Heart right ventricle (tissue), 16 donors: ENCODE measurements around the gene PLCB3. TPM values are rescaled to one million over a fixed set of nuclear protein-coding genes. Genes with fewer than 3 reads are reported as not detected.

Experiments used
- ATAC-seq, 8 donors: fragments of 200-7000 bp; cut with Tn5 transposase; one replicate each; pipeline ENCODE4 v1.9.1; 2020; ENCODE audit warnings: mild to moderate bottlenecking in 8 of 8, moderate library complexity in 8 of 8, moderate number of reproducible peaks in 1 of 8
- DNase-seq, 2 donors: peaks; one replicate each; pipeline ENCODE4 v3.0.0-alpha.2; 2020
- H3K27ac ChIP-seq, 10 donors: fragments of 200-600 bp; sonication (generic) in 2 of 10; one replicate each; pipeline versions ENCODE4 v1.5.0 to v1.8.0; 2020 to 2022; ENCODE audit warnings: mild to moderate bottlenecking in 3 of 10
- H3K27me3 ChIP-seq, 7 donors: fragments of 200-600 bp; one replicate each; pipeline ENCODE4 v1.8.0; 2021 to 2022; ENCODE audit warnings: mild to moderate bottlenecking in 2 of 7
- H3K36me3 ChIP-seq, 9 donors: fragments of 200-600 bp; sonication (generic) in 1 of 9; one replicate each; pipeline versions ENCODE4 v1.5.0 to v1.8.0; 2020 to 2022; ENCODE audit warnings: mild to moderate bottlenecking in 2 of 9
- H3K4me1 ChIP-seq, 9 donors: fragments of 200-600 bp; sonication (generic) in 1 of 9; one replicate each; pipeline versions ENCODE4 v1.5.0 to v1.8.0; 2020 to 2022; ENCODE audit warnings: mild to moderate bottlenecking in 4 of 9
- H3K4me3 ChIP-seq, 10 donors: fragments of 200-600 bp; sonication (generic) in 2 of 10; one replicate each; pipeline versions ENCODE4 v1.5.0 to v1.8.0; 2020 to 2022; ENCODE audit warnings: mild to moderate bottlenecking in 7 of 10, moderate library complexity in 2 of 10
- H3K9me3 ChIP-seq, 11 donors: fragments of 200-600 bp in 10 of 11; sonication (generic) in 2 of 11; one replicate each; pipeline versions ENCODE4 v1.5.0 to v1.8.0; 2013 to 2022; ENCODE audit warnings: mild to moderate bottlenecking in 2 of 11, control low read depth in 1 of 11, moderate library complexity in 1 of 11
- WGBS, 2 donors: extraction: QIAGEN DNeasy Blood & Tissue Kit; methylation state at CpG; one replicate each; pipeline ENCODE4 v1.1.7; 2013; ENCODE audit warnings: inconsistent platforms in 1 of 2; 5-methylcytosine and 5-hydroxymethylcytosine counted together
- intact Hi-C, 10 donors: fragments of 100-400 bp; cut with DNase I; formaldehyde crosslinking; loops; one replicate each; pipeline versions ENCODE4 v1.11.1 to v1.14.2; 2022
- polyA plus RNA-seq, 2 donors: library from polyadenylated mRNA; stranded (reverse); fragments of 200-250 nt; gene quantifications; one replicate each; pipeline ENCODE4 v1.2.3, GENCODE V29; 2013
- total RNA-seq, 10 donors: library from RNA; stranded (reverse); fragmentation: NEBNext Ultra II Directional in 3 of 10; extraction: Animal tissue kit (Norgen Biotek cat#: 25700) in 3 of 10; gene quantifications; one replicate each; pipeline versions ENCODE4 v1.2.1 to v1.2.4, GENCODE V29; 2021 to 2023
- TF ChIP-seq, protein P1 (sequence below), 9 donors: fragments of 200-600 bp; sonication (generic) in 2 of 9; IDR thresholded peaks; one replicate each; pipeline versions ENCODE4 v1.5.0 to v1.8.0; 2021 to 2022; ENCODE audit warnings: antibody characterized with exemption in 9 of 9, mild to moderate bottlenecking in 5 of 9, moderate library complexity in 1 of 9
- donor health status: Arrhythmogenic right ventricular cardiomyopathy.
- donor health status: ischemic (EF 13 %, LVEDD 7.1; RV severe dilation, severe dysfunction).
- donor health status: healthy with polysubstance abuse.
- donor health status: DM: no; HTN: yes; CAD: no.
- donor health status: DM: no; HTN: no; CAD: no.
- donor health status: ischemic (EF 25% LVEDD 6.9; RV normal size, moderate dysfunction).
- donor health status: ischemic (EF 25% LVEDD 5.7; RV mildly dilated, moderate dysfunction).
- donor health status: healthy.
- donor health status: DM: yes; HTN: yes; CAD: no.
- donor health status: Ischemic cardiomyopathy.
- donor health status: ischemic (EF 35%, LVEDD 5.7; RV mildly dilated, moderate dysfunction).
- donor health status: nonischemic (EF 11% LVEDD 7.7; RV severe dilation, severe dysfunction).
- donor health status: DM: yes; HTN: yes; CAD: no.
- donor health status: PGD.
- donor health status: ischemic (EF 29% LVEDD 5.4; RV normal size, mild dysfunction).
- donor health status: nonischemic (EF 23%, LVEDD 6.1; RV moderate dilation, normal function).

Gene PLCB3
- total and polyA plus RNA-seq, 12 donors, result 5.8 to 13.3 (median 8.9) TPM

- Histone ChIP-seq H3K4me1 (peaks cover 14 to 48% (median 31%) of the 10 kb centered on the region in 9 donors), H3K36me3 (peaks cover 0 to 30% (median 0%) of the 10 kb centered on the region in 9 donors), H3K27ac (peak overlapping the region; percentile 84 to 99 (median 95)), H3K27me3 (peaks cover 3 to 16% (median 13%) of the 10 kb centered on the region in 7 donors), H3K9me3 (no peaks in the 10 kb centered on the region), H3K4me3 (peak overlapping the region; percentile 39 to 91 (median 74))
- ATAC-seq, result peak in 3 of 8 donors; percentile 1 to 9 (median 1)
- no peak for DNase-seq
- TF ChIP-seq, protein P1, sequence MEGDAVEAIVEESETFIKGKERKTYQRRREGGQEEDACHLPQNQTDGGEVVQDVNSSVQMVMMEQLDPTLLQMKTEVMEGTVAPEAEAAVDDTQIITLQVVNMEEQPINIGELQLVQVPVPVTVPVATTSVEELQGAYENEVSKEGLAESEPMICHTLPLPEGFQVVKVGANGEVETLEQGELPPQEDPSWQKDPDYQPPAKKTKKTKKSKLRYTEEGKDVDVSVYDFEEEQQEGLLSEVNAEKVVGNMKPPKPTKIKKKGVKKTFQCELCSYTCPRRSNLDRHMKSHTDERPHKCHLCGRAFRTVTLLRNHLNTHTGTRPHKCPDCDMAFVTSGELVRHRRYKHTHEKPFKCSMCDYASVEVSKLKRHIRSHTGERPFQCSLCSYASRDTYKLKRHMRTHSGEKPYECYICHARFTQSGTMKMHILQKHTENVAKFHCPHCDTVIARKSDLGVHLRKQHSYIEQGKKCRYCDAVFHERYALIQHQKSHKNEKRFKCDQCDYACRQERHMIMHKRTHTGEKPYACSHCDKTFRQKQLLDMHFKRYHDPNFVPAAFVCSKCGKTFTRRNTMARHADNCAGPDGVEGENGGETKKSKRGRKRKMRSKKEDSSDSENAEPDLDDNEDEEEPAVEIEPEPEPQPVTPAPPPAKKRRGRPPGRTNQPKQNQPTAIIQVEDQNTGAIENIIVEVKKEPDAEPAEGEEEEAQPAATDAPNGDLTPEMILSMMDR (IDR thresholded peaks at IDR 0.05), result no peak
- WGBS, 2 donors, result 25 to 36% methylated on average over 29 to 40 of the region's 40 CpGs
- intact Hi-C loops, result loop anchor here in 5 of 10 donors (1.0 to 2.0 kb wide), 3 partner anchors 15 to 19 kb away; partner anchors contain the start of gene ESRRA (in 2 of the 5)
These were observed 34.8 kb downstream of the PLCB3 start for GRCh38 chr11:64285885-64286800.

DNA sequence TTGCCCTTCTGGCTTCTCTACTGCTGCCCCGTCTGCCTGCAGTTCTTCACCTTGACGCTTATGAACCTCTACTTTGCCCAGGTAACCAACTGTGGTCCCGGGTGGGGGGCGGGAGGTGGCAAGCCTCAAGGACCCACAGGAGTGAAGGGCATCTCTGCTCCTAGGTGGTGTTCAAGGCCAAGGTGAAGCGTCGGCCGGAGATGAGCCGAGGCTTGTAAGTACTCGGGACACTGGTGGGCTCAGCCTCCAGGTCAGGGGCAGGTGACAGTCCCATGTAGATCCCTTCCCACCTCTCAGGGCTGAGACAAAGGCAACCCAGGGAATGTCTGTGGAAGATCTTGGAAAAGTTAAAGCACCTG is 35.5 kb downstream of the PLCB3 start:
- peaks cover 9 to 22% (median 20%) of the 10 kb centered on the region in 7 donors for H3K27me3 ChIP-seq
- intact Hi-C loops, result no loop called here
- no peak overlapping the region for H3K4me3 ChIP-seq
- H3K36me3 ChIP-seq, result peaks cover 0 to 23% (median 0%) of the 10 kb centered on the region in 9 donors
- H3K9me3 ChIP-seq, result no peaks in the 10 kb centered on the region
- peaks cover 18 to 46% (median 34%) of the 10 kb centered on the region in 9 donors for H3K4me1 ChIP-seq
- TF ChIP-seq, protein P1 (IDR thresholded peaks at IDR 0.05), result no peak
- ATAC-seq (no peak), DNase-seq (no peak)
- H3K27ac ChIP-seq, result no peak overlapping the region
- WGBS, 2 donors, result 91 to 92% methylated on average over 9 of the region's 9 CpGs

GRCh38 chr11:64287676-64288352 is 36.5 kb downstream of the PLCB3 start:
- peaks cover 18 to 46% (median 39%) of the 10 kb centered on the region in 9 donors for H3K4me1 ChIP-seq
- no peaks in the 10 kb centered on the region for H3K9me3 ChIP-seq
- TF ChIP-seq, protein P1 (IDR thresholded peaks at IDR 0.05), result no peak
- peaks cover 0 to 13% (median 0%) of the 10 kb centered on the region in 9 donors for H3K36me3 ChIP-seq
- ATAC-seq (no peak), DNase-seq (no peak)
- 95 to 97% methylated on average over 33 of the region's 33 CpGs for WGBS, 2 donors
- no peak overlapping the region for H3K4me3 ChIP-seq
- no peak overlapping the region for H3K27ac ChIP-seq
- peaks cover 17 to 32% (median 30%) of the 10 kb centered on the region in 7 donors for H3K27me3 ChIP-seq
- intact Hi-C loops, result no loop called here

DNA sequence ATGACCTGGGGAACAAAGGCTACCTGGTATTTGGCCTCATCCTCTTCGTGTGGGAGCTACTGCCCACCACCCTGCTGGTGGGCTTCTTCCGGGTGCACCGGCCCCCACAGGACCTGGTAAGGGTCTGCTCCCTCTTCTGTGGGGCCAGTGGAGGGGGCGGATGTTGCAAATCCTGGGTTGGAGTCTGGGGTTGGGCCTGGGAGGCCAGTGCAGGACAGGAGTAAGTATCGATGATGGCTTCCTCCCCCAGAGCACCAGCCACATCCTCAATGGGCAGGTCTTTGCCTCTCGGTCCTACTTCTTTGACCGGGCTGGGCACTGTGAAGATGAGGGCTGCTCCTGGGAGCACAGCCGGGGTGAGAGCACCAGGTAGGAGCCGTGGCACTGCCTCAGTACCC is 37.0 kb downstream of the PLCB3 start:
- H3K36me3 ChIP-seq, result peaks cover 0 to 8% (median 0%) of the 10 kb centered on the region in 9 donors
- H3K9me3 ChIP-seq, result no peaks in the 10 kb centered on the region
- TF ChIP-seq, protein P1 (IDR thresholded peaks at IDR 0.05), result no peak
- no peak overlapping the region for H3K27ac ChIP-seq
- no peak for ATAC-seq
- WGBS, 2 donors, result 94 to 96% methylated on average over 9 of the region's 9 CpGs
- H3K4me3 ChIP-seq, result no peak overlapping the region
- peaks cover 17 to 38% (median 35%) of the 10 kb centered on the region in 7 donors for H3K27me3 ChIP-seq
- H3K4me1 ChIP-seq, result peaks cover 18 to 41% (median 35%) of the 10 kb centered on the region in 9 donors
- DNase-seq, result no peak
- intact Hi-C loops, result no loop called here
